SHP77 treated with DMSO at 0.1 percent for 48 hours (cell line): Measurements from ENCODE around the gene SIRT7.
A peak's percentile ranks its signal among the peaks of the same experiment; 100 is the strongest.
"Not testable (repeated sequence)": the region's sequence is repeated elsewhere in the genome, so short reads cannot be mapped to it uniquely, and the experiment has no call there.

Experiments
- DNase-seq: peaks from one replicate; lab custom pipeline; 2025; lab: John Stamatoyannopoulos, UW

SIRT7 gene

GRCh38 chr17:81918832-81919545, 1.0 kb upstream of the SIRT7 start:
- no peak for DNase-seq

- DNase-seq = not testable (repeated sequence)
Observed at GRCh38 chr17:81918333-81918669, 325 bp upstream of the SIRT7 start.

- DNase-seq = no peak
Observed at GRCh38 chr17:81916234-81917001, 1.6 kb downstream of the SIRT7 start.

- DNase-seq = no peak
Observed at GRCh38 chr17:81915331-81915730, 2.6 kb downstream of the SIRT7 start.

- DNase-seq = no peak
Observed at GRCh38 chr17:81914103-81914850, 3.7 kb downstream of the SIRT7 start.

- DNase-seq = no peak
Observed at GRCh38 chr17:81913394-81914102, 4.4 kb downstream of the SIRT7 start.

- DNase-seq = no peak
Observed at GRCh38 chr17:81912441-81913309, 5.3 kb downstream of the SIRT7 start.

- DNase-seq = no peak
Observed at GRCh38 chr17:81911969-81912368, 6.0 kb downstream of the SIRT7 start.

GRCh38 chr17:81911277-81911961, 6.6 kb downstream of the SIRT7 start, which contains the start of gene PCYT2:
PCYT2 (minus strand) TSS chr17:81911399; CDS start chr17:81911355, 44 bp downstream.
- peak; percentile 82 for DNase-seq

- no peak for DNase-seq
Observed at GRCh38 chr17:81910840-81911276, 7.1 kb downstream of the SIRT7 start.

- no peak for DNase-seq
Observed at GRCh38 chr17:81909966-81910839, 7.8 kb downstream of the SIRT7 start.

GRCh38 chr17:81909231-81909630, 8.7 kb downstream of the SIRT7 start:
- DNase-seq = no peak

GRCh38 chr17:81908793-81909192, 9.2 kb downstream of the SIRT7 start:
- no peak for DNase-seq

- no peak for DNase-seq
Observed at GRCh38 chr17:81907219-81908145, 10.5 kb downstream of the SIRT7 start.

- DNase-seq = no peak
Observed at GRCh38 chr17:81906476-81907218, 11.3 kb downstream of the SIRT7 start.

- no peak for DNase-seq
Observed at GRCh38 chr17:81905993-81906392, 12.0 kb downstream of the SIRT7 start.

- DNase-seq = no peak
Observed at GRCh38 chr17:81905424-81905875, 12.5 kb downstream of the SIRT7 start.
